Astrocyte of the cerebellum (primary cell): ENCODE measurements around the gene TFDP1.

Experiments
- DNase-seq: peaks from one replicate; pipeline ENCODE4 v3.0.0-alpha.2; 2011; ENCODE audit warnings: low read depth
- H3K4me3 ChIP-seq: 2 replicates; pipeline ENCODE4 v1.5.1; 2011; ENCODE audit warnings: mild to moderate bottlenecking, low read depth, low read length, moderate library complexity
- in situ Hi-C: cut with HindIII; loops from 2 replicates; pipeline ENCODE4 v1.10.0; 2017; ENCODE audit warnings: low sequenced_read_pairs
- TF ChIP-seq, protein P1 (sequence below): IDR thresholded peaks from 2 replicates; pipeline ENCODE4 v1.5.1; 2012; ENCODE audit warnings: low read length, low read depth, moderate library complexity, mild to moderate bottlenecking; ENCODE audit errors: missing control alignments

The TFDP1 gene

DNA sequence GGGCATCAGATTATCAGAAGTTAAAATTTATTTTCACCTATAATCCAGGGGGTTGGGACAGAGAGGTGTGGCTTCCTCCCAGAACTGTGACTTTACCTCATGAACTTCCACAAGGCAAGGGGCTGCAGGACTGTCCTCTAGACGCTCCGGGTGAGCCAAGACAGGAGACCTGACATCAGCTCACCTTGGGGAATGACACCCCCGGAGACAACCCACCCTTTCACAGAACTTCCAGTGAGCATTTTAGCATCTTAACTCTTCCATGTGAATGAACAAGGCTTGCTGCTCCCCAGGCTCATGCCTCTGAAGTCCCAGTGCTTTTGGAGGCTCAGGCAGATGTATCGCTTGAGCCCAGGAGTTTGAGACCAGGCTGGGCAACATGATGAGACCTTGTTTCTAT lies 29.4 kb upstream of the TFDP1 start:
- TF ChIP-seq, protein P1, sequence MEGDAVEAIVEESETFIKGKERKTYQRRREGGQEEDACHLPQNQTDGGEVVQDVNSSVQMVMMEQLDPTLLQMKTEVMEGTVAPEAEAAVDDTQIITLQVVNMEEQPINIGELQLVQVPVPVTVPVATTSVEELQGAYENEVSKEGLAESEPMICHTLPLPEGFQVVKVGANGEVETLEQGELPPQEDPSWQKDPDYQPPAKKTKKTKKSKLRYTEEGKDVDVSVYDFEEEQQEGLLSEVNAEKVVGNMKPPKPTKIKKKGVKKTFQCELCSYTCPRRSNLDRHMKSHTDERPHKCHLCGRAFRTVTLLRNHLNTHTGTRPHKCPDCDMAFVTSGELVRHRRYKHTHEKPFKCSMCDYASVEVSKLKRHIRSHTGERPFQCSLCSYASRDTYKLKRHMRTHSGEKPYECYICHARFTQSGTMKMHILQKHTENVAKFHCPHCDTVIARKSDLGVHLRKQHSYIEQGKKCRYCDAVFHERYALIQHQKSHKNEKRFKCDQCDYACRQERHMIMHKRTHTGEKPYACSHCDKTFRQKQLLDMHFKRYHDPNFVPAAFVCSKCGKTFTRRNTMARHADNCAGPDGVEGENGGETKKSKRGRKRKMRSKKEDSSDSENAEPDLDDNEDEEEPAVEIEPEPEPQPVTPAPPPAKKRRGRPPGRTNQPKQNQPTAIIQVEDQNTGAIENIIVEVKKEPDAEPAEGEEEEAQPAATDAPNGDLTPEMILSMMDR = no peak
- no peak overlapping the region for H3K4me3 ChIP-seq
- no peak for DNase-seq
- in situ Hi-C loops = no loop called here

DNA sequence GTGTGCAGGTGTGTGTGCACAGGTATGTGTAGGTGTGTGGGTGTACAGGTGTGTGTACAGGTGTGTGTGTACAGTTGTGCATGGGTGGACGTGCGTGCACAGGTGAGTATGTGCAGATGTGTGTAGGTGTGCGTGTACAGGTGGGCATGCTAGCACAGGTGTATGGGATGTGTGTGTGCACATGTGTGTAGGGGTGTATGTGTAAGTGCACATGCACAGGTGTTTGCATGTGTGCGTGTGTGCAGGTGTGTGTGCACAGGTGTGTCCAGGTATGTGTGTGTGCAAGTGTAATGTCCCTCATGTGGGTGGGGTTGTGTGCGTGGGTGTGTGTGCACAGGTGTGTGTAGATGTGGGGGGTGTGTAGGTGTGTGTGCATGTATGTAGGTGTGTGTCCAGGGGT lies 27.5 kb upstream of the TFDP1 start:
- TF ChIP-seq, protein P1 = no peak
- H3K4me3 ChIP-seq = no peak overlapping the region
- DNase-seq = no peak
- in situ Hi-C loops = no loop called here

DNA sequence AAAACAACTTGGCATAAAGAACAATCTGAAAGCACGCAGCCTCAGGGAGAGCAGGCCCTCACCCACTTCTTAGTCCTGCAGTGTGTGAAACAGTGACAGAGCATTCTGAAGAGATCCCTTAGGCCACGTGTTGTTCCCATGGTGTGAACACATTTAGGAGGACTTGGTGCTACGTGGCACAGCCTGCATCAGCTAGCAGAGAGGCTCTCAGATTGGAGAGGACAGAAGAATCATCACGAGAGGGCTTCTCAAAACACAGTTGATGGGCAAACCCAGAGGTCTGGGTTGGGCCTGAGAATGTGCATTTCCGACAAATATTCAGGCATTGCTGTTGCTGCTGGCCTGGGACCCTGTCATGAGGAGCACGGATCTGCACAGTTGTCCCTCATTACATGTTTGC lies 26.1 kb upstream of the TFDP1 start:
- no peak overlapping the region for H3K4me3 ChIP-seq
- no peak for DNase-seq
- TF ChIP-seq, protein P1 = no peak
- in situ Hi-C loops = no loop called here

DNA sequence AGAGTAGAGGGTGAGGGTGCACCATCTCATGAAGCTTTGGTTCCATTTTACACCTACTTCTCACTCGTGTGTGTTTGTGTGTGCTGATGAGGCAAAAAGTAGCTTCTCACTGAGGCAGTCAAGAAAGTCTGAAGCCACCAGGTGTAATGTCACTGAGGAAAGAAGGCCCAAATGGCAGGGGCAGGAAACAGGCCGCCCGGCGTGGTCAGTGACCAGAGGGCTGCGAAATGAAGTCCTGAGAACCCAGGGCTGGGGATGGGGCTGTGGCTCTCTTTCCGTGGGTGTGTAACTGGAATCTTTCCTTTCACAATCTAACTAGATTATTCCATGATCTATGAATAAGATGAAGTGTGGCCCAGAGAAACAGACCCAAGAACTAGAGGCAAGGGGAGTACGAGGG lies 25.5 kb upstream of the TFDP1 start:
- TF ChIP-seq, protein P1 = no peak
- in situ Hi-C loops = no loop called here
- H3K4me3 ChIP-seq = no peak overlapping the region
- no peak for DNase-seq

DNA sequence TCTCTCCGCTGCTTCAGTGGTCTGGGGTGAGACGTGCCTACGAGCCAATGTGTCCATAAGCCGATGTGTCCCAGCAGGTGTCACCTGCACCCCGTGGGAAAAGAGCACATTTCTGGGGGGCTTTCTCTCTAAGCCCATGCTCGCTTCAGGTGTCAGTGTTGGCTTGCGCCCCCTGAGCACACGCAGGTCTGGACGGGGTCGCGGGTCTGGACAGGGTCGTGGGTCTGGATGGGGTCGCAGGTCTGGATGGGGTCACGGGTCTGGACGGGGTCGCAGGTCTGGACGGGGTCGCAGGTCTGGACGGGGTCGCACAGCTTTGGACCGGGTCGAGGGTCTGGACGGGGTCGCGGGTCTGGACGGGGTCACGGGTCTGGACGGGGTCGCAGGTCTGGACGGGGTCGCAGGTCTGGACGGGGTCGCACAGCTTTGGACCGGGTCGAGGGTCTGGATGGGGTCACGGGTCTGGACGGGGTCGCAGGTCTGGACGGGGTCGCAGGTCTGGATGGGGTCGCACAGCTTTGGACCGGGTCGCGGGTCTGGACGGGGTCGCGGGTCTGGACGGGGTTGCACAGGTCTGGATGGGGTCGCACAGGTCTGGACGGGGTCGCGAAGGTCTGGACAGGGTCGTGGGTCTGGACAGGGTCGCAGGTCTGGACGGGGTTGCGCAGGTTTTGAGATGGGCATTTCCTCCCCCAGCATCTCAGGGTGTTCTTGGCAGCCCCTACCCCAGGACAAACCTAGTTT lies 24.5 kb upstream of the TFDP1 start:
- TF ChIP-seq, protein P1 = no peak
- no peak for DNase-seq
- in situ Hi-C loops = no loop called here
- H3K4me3 ChIP-seq = no peak overlapping the region

DNA sequence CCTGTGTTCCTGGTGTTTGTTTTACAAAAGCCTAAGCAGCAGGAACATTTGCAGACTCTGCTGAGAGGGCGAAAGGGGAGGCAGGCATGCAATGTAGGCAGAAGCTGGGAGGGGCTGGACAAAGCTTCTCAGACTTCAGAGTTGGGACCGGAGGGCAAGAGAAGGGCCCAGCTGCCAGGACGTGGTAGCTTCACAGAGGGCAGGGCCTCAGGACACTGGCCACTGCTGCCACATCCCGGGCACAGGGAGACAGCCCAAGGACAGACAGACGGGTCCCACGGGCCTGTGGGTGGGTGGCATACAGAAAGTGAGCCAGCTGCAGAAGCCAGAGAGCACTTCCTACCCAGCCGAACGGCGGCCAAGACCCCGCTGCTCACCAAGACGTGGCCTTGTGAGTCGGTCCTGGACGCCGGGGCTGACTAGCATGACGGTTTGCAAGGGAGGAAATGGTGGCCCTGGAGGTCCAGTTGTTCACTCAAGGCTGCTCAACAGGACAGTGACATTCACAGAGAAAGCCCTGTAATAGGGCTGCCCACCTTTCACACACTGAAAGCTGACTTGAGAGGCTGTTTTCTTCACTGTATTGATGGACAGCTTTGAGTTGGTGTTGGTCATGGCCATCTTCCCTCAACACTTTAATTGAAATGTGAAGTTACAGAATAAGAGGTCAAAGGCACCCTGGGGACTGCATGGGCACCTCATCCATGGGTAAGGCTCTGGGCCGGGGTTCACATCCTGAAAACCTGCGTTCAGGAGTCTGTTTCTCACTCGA lies 23.7 kb upstream of the TFDP1 start:
- in situ Hi-C loops = no loop called here
- TF ChIP-seq, protein P1 = no peak

More for the DNA sequence above, 23.7 kb upstream of the TFDP1 start:
- DNase-seq = no peak
- H3K4me3 ChIP-seq = no peak overlapping the region
